Esophagus muscularis mucosa (tissue), 4 donors: ENCODE measurements around the gene L3HYPDH. TPM values are rescaled to one million over a fixed set of nuclear protein-coding genes. Genes with fewer than 3 reads are reported as not detected.

Experiments
- DNase-seq: peaks from one replicate; pipeline ENCODE4 v3.0.0-alpha.2; 2017; ENCODE audit errors: extremely low spot score
- H3K27ac ChIP-seq, 4 donors: fragments of 200-600 bp; sonication (generic); replicated peaks in 1 of 4; 1 replicate in 3 of 4; 2 replicates in 1 of 4; pipeline ENCODE4 v1.5.1; 2016 to 2019; ENCODE audit warnings: mild to moderate bottlenecking in 1 of 4
- H3K27me3 ChIP-seq, 4 donors: fragments of 200-600 bp; sonication (generic); one replicate each; pipeline versions ENCODE4 v1.5.1 to v1.6.0; 2016 to 2019
- H3K36me3 ChIP-seq, 4 donors: fragments of 200-600 bp; sonication (generic); one replicate each; pipeline ENCODE4 v1.5.1; 2016 to 2019
- H3K4me1 ChIP-seq, 4 donors: fragments of 200-600 bp; sonication (generic); one replicate each; pipeline ENCODE4 v1.5.1; 2016 to 2019
- H3K4me3 ChIP-seq, 4 donors: fragments of 200-600 bp; sonication (generic); 1 replicate in 2 of 4; 2 replicates in 2 of 4; pipeline ENCODE4 v1.5.1; 2016 to 2019; ENCODE audit warnings: mild to moderate bottlenecking in 4 of 4, moderate library complexity in 1 of 4
- H3K9me3 ChIP-seq, 4 donors: fragments of 200-600 bp; sonication (generic); 1 replicate in 3 of 4; 2 replicates in 1 of 4; pipeline ENCODE4 v1.5.1; 2016 to 2019
- EP300 ChIP-seq: sonication (generic); formaldehyde crosslinking; IDR thresholded peaks from one replicate; pipeline ENCODE4 v1.6.1; 2017; ENCODE audit warnings: antibody characterized with exemption
- POLR2A ChIP-seq: fragments of 450-650 bp; IDR thresholded peaks from one replicate; pipeline ENCODE4 v1.6.1; 2017; ENCODE audit warnings: antibody characterized with exemption, moderate library complexity, mild to moderate bottlenecking, low read depth
- POLR2AphosphoS5 ChIP-seq, 2 donors: sonication (generic); formaldehyde crosslinking; IDR thresholded peaks; one replicate each; pipeline ENCODE4 v1.6.1; 2017; ENCODE audit warnings: antibody characterized with exemption in 2 of 2
- WGBS: methylation state at CpG from one replicate; pipeline ENCODE4 v1.1.5; 2018; 5-methylcytosine and 5-hydroxymethylcytosine counted together
- intact Hi-C: fragments of 100-400 bp; cut with DNase I; formaldehyde crosslinking; loops from one replicate; pipeline ENCODE4 v1.15.1; 2023
- total RNA-seq, 4 donors: library from RNA; depleted of rRNA; stranded (reverse); fragments of >200 nt; gene quantifications; one replicate each; pipeline versions ENCODE4 v1.1.0 to v1.2.1, GENCODE V29; 2016
- TF ChIP-seq, protein P1 (sequence below), 3 experiments: fragments of 200-600 bp in 2 of 3; fragments of 450-650 bp in 1 of 3; sonication (generic) in 2 of 3; IDR thresholded peaks; one replicate each; pipeline ENCODE4 v1.5.1; 2017 to 2019; ENCODE audit warnings: antibody characterized with exemption in 3 of 3, mild to moderate bottlenecking in 2 of 3, moderate library complexity in 1 of 3

Gene L3HYPDH
- total RNA-seq, 4 donors from 2014 or later: 20.2 to 32.2 (median 26.0) TPM

DNA sequence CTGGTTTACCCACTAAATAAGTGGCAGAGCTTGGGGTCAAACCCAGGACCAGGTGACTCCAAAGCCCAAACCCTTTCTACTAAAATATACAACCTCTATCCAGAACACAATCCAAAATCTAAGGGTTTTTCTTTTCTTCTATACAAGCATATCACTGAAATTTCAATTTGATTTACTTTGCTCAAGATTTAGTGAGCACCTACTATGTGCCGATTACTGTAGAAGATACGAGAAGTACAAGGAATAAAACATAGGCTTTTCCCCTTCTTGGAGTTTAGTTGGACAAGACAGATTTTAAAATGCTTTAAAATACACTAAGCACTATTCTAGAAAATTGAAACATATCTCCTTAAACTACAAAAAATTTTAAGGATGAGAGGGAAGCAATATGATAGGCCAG lies 2.8 kb downstream of the L3HYPDH start:
- Histone ChIP-seq H3K4me3 (no peak overlapping the region), H3K36me3 (peaks cover 0 to 11% (median 9%) of the 10 kb centered on the region in 4 donors), H3K9me3 (no peaks in the 10 kb centered on the region), H3K4me1 (peaks cover 35 to 75% (median 58%) of the 10 kb centered on the region in 4 donors), H3K27ac (peak overlapping the region; percentile 90 to 97 (median 93)), H3K27me3 (no peaks in the 10 kb centered on the region)
- intact Hi-C loops: loop anchor here (5.0 kb wide), 1 partner anchor 1184 kb away; the partner anchor contains the start of gene ARID4A
- DNase-seq: no peak
- TF ChIP-seq POLR2A (no peak), EP300 (no peak), POLR2AphosphoS5 (IDR thresholded peaks at IDR 0.05) (no peak)
- TF ChIP-seq, protein P1, sequence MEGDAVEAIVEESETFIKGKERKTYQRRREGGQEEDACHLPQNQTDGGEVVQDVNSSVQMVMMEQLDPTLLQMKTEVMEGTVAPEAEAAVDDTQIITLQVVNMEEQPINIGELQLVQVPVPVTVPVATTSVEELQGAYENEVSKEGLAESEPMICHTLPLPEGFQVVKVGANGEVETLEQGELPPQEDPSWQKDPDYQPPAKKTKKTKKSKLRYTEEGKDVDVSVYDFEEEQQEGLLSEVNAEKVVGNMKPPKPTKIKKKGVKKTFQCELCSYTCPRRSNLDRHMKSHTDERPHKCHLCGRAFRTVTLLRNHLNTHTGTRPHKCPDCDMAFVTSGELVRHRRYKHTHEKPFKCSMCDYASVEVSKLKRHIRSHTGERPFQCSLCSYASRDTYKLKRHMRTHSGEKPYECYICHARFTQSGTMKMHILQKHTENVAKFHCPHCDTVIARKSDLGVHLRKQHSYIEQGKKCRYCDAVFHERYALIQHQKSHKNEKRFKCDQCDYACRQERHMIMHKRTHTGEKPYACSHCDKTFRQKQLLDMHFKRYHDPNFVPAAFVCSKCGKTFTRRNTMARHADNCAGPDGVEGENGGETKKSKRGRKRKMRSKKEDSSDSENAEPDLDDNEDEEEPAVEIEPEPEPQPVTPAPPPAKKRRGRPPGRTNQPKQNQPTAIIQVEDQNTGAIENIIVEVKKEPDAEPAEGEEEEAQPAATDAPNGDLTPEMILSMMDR (IDR thresholded peaks at IDR 0.05): no peak
- WGBS: 92% methylated on average over 2 of the region's 2 CpGs

DNA sequence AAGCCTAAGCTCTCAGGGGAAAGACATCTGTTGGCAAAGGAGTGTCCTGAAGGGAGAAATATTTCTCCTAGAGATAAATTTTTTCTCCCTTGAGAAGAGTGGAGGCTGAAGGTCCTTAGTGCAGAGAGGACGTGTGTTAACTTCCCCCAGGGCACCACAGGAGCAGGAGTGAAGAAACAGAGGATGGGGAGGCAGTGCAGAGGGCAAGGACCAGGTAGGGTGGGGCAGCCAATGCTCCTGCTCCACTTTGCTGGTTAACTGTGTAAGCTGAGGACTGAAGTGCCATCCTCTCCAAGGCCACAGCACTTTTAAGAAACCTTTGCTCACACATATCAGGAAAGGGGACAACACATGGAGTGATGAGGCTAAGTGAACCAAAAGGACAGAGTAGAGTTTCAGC lies 4.0 kb downstream of the L3HYPDH start:
- intact Hi-C loops: loop anchor here (5.0 kb wide), 1 partner anchor 1183 kb away; the partner anchor contains the start of gene ARID4A
- WGBS: 6% methylated on average over 1 of the region's 1 CpG
- Histone ChIP-seq H3K27me3 (no peaks in the 10 kb centered on the region), H3K36me3 (peaks cover 0 to 21% (median 17%) of the 10 kb centered on the region in 4 donors), H3K4me3 (no peak overlapping the region), H3K4me1 (peaks cover 23 to 67% (median 46%) of the 10 kb centered on the region in 4 donors), H3K27ac (peak overlapping the region; percentile 90 to 97 (median 93)), H3K9me3 (no peaks in the 10 kb centered on the region)
- TF ChIP-seq EP300: no peak
- TF ChIP-seq, protein P1 (IDR thresholded peaks at IDR 0.05): no peak
- DNase-seq: no peak

DNA sequence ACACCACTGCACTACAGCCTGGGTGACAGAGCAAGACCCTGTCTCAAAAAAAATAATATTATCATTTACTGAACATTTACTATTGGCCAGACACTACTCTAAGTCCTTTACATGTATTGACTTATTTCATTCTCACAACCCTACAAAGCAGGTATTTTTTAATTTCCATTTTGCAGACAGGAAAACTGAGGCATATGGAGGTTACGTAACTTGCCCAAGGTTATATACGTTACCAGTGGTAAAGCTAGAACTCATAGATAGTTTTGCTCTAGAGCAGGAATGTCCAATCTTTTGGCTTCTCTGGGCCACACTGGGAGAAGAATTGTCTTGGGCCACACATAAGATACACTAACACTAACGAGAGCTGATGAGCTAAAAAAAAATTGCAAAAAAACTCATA lies 5.7 kb downstream of the L3HYPDH start:
- 93% methylated on average over 3 of the region's 3 CpGs for WGBS
- intact Hi-C loops: no loop called here
- no peak for DNase-seq

DNA sequence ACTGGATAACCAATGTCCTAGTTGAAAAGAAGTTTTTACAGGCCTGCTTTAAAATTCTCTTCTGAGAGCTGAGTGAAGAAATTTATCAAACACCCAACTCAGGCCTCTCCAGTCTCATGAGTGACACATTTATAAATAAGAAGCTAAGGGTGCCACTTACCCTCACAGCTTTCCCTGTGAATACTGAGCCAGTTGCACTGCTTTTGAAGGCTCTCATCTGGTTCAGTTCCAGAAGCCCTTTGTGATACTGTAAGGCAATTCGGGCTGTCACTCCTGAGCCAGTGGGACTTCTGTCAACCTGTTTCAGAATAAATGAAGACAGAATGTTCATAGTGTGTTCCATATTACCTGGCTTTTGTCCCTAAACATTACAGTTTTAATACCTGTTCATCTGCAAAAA lies 8.5 kb downstream of the L3HYPDH start:
- Histone ChIP-seq H3K36me3 (peaks cover 4 to 62% (median 39%) of the 10 kb centered on the region in 4 donors), H3K4me3 (no peak overlapping the region), H3K27me3 (no peaks in the 10 kb centered on the region), H3K4me1 (peaks cover 10 to 46% (median 30%) of the 10 kb centered on the region in 4 donors), H3K9me3 (no peaks in the 10 kb centered on the region), H3K27ac (peak overlapping the region in 3 of 4 donors; percentile 17 to 40 (median 34))
- DNase-seq: no peak
- 87% methylated on average over 1 of the region's 1 CpG for WGBS
- intact Hi-C loops: no loop called here
- TF ChIP-seq POLR2AphosphoS5 (IDR thresholded peaks at IDR 0.05): no peak
- no peak for TF ChIP-seq POLR2A
- TF ChIP-seq, protein P1 (IDR thresholded peaks at IDR 0.05): no peak
- no peak for TF ChIP-seq EP300

More for the DNA sequence above, 5.7 kb downstream of the L3HYPDH start:
- Histone ChIP-seq H3K4me3 (no peak overlapping the region), H3K27me3 (no peaks in the 10 kb centered on the region), H3K36me3 (peaks cover 4 to 36% (median 28%) of the 10 kb centered on the region in 4 donors), H3K9me3 (no peaks in the 10 kb centered on the region), H3K27ac (no peak overlapping the region), H3K4me1 (peaks cover 23 to 74% (median 53%) of the 10 kb centered on the region in 4 donors)
- TF ChIP-seq POLR2A (no peak), EP300 (no peak), POLR2AphosphoS5 (IDR thresholded peaks at IDR 0.05) (no peak)
- TF ChIP-seq, protein P1 (IDR thresholded peaks at IDR 0.05): no peak

DNA sequence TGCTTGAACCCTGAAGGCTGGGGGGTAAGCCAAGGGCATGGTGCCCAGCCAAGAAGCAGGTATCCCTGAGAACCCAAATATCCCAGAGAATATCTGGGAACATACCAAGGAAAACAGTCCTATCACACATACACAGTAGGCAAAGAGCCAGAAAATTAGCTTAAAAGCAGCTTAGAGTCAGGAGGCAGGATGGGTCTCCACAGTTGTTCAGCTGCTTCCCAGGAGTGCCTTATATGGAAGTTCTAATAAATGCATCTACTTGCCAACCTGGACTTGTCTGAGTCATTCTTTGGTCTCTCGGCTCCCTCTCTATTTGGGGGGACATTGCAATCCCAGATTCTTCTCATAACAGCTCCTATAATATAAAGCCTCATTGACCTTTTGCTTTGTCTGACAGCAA lies 10.0 kb downstream of the L3HYPDH start:
- DNase-seq: no peak
- H3K4me3 ChIP-seq: no peak overlapping the region
- H3K36me3 ChIP-seq: peaks cover 4 to 70% (median 43%) of the 10 kb centered on the region in 4 donors
- intact Hi-C loops: no loop called here
- H3K27ac ChIP-seq: peak overlapping the region; percentile 5 to 68 (median 58)
- no peaks in the 10 kb centered on the region for H3K27me3 ChIP-seq
- TF ChIP-seq POLR2AphosphoS5 (IDR thresholded peaks at IDR 0.05): peak; percentile 8 to 10
- TF ChIP-seq POLR2A: no peak
- 29% methylated on average over 1 of the region's 1 CpG for WGBS
- no peaks in the 10 kb centered on the region for H3K9me3 ChIP-seq
- H3K4me1 ChIP-seq: peaks cover 0 to 31% (median 16%) of the 10 kb centered on the region in 4 donors
